ENCODE data around the gene IKZF2.
A peak's percentile ranks its signal among the peaks of the same experiment; 100 is the strongest.

Gene IKZF2

GRCh38 chr2:213152065-213152794 is 818 bp upstream of the IKZF2 start:
- DNase-seq = peak; percentile 78

GRCh38 chr2:213150315-213151097 is 906 bp downstream of the IKZF2 start:
- DNase-seq = peak; percentile 38

GRCh38 chr2:213149949-213150314 is 1.5 kb downstream of the IKZF2 start:
- no peak for DNase-seq

- DNase-seq = peak; percentile 56
These were observed 2.0 kb downstream of the IKZF2 start for GRCh38 chr2:213149294-213149875.

- peak; percentile 58 for DNase-seq
These were observed 2.7 kb downstream of the IKZF2 start for GRCh38 chr2:213148572-213149261.

GRCh38 chr2:213147538-213147937 is 3.9 kb downstream of the IKZF2 start:
- DNase-seq = no peak

- DNase-seq = no peak
These were observed 5.6 kb downstream of the IKZF2 start for GRCh38 chr2:213145715-213146242.

- DNase-seq = no peak
These were observed 14.3 kb downstream of the IKZF2 start for GRCh38 chr2:213137064-213137463.

GRCh38 chr2:213129311-213129710 is 22.1 kb downstream of the IKZF2 start:
- peak; percentile 38 for DNase-seq

GRCh38 chr2:213125646-213126347 is 25.6 kb downstream of the IKZF2 start:
- no peak for DNase-seq

- DNase-seq = no peak
These were observed 28.7 kb downstream of the IKZF2 start for GRCh38 chr2:213122725-213123124.

GRCh38 chr2:213121690-213122089 is 29.7 kb downstream of the IKZF2 start:
- no peak for DNase-seq

- no peak for DNase-seq
These were observed 32.2 kb downstream of the IKZF2 start for GRCh38 chr2:213119061-213119809.

GRCh38 chr2:213108308-213108707 is 43.1 kb downstream of the IKZF2 start:
- no peak for DNase-seq

- no peak for DNase-seq
These were observed 43.7 kb downstream of the IKZF2 start for GRCh38 chr2:213107728-213108127.

GRCh38 chr2:213105212-213105611 is 46.2 kb downstream of the IKZF2 start:
- no peak for DNase-seq

- no peak for DNase-seq
These were observed 46.6 kb downstream of the IKZF2 start for GRCh38 chr2:213104903-213105202.

- no peak for DNase-seq
These were observed 47.1 kb downstream of the IKZF2 start for GRCh38 chr2:213104092-213104902.

GRCh38 chr2:213101692-213102460 is 49.5 kb downstream of the IKZF2 start:
- no peak for DNase-seq

- DNase-seq = no peak
These were observed 50.3 kb downstream of the IKZF2 start for GRCh38 chr2:213101109-213101508.

Measured in midbrain (tissue), 1 donor.